ENCODE results near the gene INO80.

GRCh38 chr15:40968290-40969085 lies 147.6 kb downstream of the INO80 start:
- no peak for TF ChIP-seq CTCF (conservative IDR thresholded peaks at IDR 0.05; ENCODE audit: low read depth, low read length)
- TF ChIP-seq EZH2 (IDR thresholded peaks at IDR 0.05; ENCODE audit: borderline replicate concordance, low read depth, low read length, poor library complexity, severe bottlenecking) = no peak

All from A673 (cell line).